Stimulated activated CD4-positive, alpha-beta T cell treated with anti-CD3 and anti-CD28 coated beads, Interleukin-15, amount 100 ng/mL, for 1 hour (primary cell): ENCODE measurements around the gene FLOT1.

Experiments used
- DNase-seq, 2 donors: peaks; one replicate each; pipeline ENCODE4 v3.0.0-alpha.2; 2020; ENCODE audit warnings: low read depth in 1 of 2, low spot score in 1 of 2

Gene FLOT1

DNA sequence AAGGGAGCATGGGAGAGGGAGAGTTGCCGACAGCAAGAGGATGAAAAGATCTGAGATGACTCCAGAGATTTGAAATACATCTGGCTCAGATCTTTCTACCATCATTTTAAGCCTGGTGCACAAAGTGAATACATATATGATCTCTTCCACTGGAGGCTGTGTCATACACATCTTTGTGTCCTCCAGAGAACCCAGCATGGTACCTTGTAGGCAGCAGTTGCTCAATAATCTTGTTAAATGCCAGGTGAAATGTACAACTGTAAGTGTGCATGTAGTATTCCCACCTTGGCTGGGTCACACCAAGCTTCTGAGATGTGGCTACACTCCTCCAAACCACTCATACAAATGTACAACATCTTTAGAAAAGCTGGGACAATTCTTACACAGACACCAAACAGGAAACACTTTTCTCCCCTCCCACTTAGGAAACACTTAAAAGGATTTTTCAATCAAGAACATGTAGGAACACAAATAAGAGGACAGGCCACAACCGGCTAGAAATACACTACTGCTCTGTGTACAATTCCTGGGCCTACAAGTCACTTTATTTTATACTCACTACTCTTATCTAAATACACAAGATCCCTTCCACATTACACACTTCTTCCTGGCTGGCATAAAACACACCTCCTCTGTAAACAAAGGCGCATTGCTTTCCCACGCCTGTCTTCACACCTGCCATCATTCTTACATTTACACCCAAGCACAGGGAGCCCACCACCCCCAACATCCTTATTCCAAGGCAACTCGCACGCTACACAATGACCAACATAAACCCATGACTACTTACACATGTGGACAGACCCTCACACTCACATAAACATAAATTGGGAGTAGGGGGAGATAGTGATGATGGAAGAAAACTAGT, 5.6 kb upstream of the FLOT1 start:
- DNase-seq = no peak

- no peak for DNase-seq
Measured at GRCh38 chr6:30747300-30747687, 4.8 kb upstream of the FLOT1 start.

DNA sequence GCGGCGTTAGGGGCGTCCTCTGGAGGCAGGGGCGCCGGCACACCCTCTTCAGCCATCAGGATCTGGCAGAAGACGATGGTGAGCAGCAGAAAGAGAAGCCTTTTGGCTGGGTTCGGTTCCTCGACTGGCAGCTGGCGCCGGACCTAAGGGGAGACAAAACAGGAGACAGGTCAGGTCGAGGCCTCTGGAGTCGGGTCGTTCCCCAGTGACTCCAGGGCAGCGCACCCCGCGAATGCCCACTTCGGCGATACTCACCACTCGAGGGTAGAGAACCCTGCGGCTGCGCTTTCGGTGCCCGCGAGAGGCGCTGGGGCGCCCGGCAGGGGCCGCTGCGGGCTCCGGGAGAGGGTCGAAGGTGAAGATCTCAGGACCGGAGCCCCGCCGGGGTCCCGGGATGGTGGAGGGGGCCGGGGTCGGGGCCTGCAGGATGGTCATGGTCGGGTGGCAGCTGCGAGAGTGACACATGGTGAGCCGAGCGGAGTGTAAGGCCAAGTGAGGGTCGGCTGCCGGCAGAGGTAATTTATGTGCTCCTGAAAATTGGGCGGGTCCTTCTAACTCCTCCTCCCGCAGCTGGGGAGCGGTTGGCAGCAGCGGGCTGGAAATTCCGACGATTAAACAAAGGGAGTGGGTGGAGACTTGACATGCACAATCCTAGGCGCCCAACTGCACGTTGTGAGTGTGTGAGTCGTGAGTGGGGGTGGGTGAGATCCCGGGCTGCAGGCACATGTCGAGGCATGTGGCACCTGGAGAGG, 1.7 kb upstream of the FLOT1 start, which contains the start of gene IER3:
Gene IER3, minus strand, starts transcription at position 494 of the 752 bp plus-strand sequence. Its CDS starts 29 bp downstream, at position 465.
- DNase-seq = peak; percentile 63 to 87

GRCh38 chr6:30743099-30744053, 889 bp upstream of the FLOT1 start:
- DNase-seq = no peak

DNA sequence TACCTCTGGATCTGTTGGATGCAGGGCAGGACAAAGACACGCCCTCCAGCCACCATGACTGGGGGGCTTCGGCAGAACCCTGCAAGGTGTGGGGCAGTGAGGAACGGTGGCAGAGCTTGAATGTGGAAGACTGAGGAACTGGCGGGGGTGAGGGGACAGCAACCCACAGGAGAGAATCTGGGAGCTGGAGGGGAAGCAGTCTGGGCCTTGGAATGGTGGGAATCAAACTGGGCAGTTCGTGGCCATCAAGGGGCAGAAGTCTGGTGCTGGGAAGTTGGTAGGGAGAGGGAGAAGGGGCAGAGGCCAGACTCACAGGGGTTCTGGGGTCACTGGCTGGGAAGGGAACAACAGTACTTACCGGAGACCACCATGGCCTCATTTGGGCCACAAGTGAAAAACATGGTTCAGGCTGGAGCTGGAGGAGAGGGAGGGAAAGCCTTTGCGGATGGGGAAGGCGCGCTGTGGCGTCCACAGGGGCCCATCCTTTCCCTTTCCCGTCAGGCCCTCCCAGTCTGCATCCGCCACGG, 635 bp downstream of the FLOT1 start:
- peak in 1 of 2 donors; percentile 42 for DNase-seq

- peak in 1 of 2 donors; percentile 38 for DNase-seq
Measured at GRCh38 chr6:30741063-30741779, 1.3 kb downstream of the FLOT1 start.

- DNase-seq = no peak
Measured at GRCh38 chr6:30740540-30740870, 2.0 kb downstream of the FLOT1 start.

- DNase-seq = no peak
Measured at GRCh38 chr6:30738532-30738931, 4.0 kb downstream of the FLOT1 start.

GRCh38 chr6:30735668-30736314, 6.7 kb downstream of the FLOT1 start:
- DNase-seq = no peak

- no peak for DNase-seq
Measured at GRCh38 chr6:30732237-30732943, 10.1 kb downstream of the FLOT1 start.

DNA sequence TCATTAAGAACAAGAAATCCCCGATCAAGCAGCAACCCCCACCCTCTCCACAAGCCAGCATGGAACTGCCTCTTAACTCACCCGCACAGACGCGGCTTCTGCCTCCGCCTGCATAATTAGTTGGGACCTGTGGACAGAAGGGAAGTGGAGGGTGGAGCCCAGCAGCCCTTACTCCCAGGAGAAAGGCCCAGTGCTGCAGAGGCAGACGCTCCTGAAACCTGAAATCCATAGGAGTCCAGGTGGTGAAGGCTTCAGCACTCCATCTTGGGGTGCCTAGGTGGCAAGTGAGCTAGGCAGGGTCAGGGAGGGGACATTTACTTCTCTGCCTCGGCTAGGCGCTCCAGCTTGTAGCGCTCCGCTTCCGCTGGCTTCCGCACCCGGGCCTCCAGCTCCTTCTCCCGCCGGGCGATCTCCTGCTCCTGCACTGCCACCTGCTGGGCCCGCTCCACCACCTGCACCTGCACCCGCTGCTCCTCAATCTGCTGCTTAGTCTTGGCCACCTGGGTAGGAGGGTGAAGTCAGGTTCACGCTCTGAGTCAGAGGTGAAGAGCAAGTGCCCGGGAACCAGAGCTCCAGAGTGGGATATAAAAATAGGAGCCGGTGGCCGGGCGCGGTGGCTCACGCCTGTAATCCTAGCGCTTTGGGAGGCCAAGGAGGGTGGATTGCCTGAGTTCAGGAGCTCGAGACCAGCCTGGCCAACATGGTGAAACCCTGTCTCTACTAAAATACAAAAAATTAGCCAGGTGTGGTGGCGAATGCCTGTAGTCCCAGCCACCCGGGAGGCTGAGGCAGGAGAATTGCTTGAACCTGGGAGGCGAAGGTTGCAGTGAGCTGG, 11.7 kb downstream of the FLOT1 start:
- DNase-seq = peak; percentile 74 to 75

DNA sequence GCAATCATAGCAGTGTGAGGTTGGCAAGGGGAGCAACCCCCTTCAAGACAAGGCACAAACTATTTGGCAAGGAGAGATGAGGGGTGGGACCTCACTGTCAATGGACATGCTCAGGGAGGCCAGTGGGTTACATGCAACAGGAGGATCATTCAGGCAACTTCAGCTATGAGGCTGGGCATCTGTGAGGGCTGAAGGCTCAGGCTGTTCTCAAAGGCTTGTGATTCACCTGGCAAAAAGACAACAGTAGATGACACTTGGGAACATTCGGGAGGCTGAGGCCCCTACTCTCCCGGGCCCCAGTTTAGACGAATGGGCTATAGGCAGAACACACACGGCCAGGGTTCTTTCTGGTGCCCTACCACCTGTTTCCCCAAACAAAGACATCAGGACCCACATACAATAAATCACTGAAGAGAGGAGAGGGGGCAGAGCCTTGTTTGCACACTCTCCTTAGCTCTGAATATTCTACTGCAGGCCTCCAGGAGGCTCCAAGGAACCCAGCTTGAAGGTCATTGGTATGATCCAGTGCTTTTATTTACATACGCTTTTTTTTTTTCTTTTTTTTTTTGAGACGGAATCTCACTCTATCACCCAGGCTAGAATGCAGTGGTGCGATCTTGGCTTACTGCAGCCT, 14.4 kb downstream of the FLOT1 start:
- no peak for DNase-seq

- DNase-seq = no peak
Measured at GRCh38 chr6:30726506-30727413, 15.7 kb downstream of the FLOT1 start.

DNA sequence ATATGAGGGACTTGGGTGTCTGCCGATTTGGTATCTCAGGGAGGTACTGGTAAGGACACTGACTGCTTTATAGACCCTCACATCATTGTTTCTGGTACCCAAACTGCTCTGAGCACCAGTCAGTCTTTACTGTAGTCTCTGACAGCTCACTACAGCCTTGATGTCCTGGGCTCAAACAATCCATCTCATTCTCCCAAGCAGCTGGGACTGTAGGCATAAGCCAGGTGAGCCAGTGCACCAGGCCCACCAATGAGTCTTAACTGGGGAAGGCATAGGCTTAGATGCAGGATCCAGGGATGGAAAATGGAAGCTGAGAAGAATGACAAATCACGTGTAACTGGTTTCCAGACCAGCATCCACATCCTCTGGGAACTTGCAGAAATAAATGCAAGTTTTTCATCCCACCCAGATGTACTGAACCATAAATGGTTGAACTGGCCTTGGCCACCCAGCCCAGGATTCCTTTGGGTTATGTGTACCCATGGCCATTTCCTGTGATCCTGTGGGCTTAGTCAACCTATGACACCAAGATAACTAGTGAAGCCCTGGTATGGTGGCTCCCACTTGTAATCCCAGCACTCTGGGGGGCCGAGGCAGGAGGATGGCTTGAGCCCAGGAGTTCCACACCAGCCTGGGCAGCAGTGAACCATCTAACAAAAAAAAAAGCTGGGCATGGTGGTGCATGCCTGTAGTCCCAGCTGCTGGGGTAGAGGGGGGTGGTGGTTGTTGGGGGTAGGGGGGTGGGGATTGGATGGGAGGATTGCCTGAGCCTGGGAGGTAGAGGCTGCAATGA, 16.6 kb downstream of the FLOT1 start:
- no peak for DNase-seq

DNA sequence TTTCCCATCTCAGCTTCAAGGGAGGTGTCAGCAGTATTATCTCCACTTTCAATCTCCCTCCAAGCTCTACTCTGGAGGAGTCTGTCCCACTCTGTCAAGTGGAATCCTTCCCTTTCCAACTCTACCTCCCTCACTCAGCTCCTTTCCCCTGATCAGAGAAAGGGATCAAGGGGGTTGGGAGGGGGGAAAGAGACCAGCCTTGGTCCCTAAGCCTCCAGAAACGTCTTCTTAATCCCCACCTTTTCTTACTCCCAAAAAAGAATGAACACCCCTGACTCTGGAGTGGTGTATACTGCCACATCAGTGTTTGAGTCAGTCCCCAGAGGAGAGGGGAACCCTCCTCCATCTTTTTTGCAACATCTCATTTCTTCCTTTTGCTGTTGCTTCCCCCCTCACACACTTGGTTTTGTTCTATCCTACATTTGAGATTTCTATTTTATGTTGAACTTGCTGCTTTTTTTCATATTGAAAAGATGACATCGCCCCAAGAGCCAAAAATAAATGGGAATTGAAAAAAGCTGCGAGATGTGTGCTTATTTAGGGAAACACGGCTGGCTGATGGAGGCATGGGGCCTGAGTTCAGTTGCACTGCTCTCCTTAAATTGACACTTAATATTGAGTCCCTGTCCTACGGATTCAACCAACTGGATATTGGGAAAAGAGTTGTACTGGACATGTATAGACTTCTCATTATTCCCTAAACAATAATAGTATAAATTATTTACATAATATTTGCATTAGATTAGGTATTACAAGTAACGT, 17.4 kb downstream of the FLOT1 start:
- DNase-seq = no peak
